Colonic mucosa (tissue), 4 donors: ENCODE measurements around the gene EPHA10. TPM values are rescaled to one million over a fixed set of nuclear protein-coding genes. Genes with fewer than 3 reads are reported as not detected.

Source experiments
- DNase-seq: peaks from one replicate; pipeline ENCODE4 v3.0.0-alpha.2; 2020
- H3K27ac ChIP-seq: fragments of 200-600 bp; one replicate; pipeline ENCODE4 v1.8.0; 2021
- H3K27me3 ChIP-seq: fragments of 200-600 bp; one replicate; pipeline ENCODE4 v1.8.0; 2021
- H3K36me3 ChIP-seq: fragments of 200-600 bp; one replicate; pipeline ENCODE4 v1.8.0; 2021
- H3K4me1 ChIP-seq: fragments of 200-600 bp; one replicate; pipeline ENCODE4 v1.8.0; 2021; ENCODE audit warnings: mild to moderate bottlenecking
- H3K4me3 ChIP-seq: fragments of 200-600 bp; one replicate; pipeline ENCODE4 v1.8.0; 2021
- H3K9ac ChIP-seq, 2 donors: one replicate each; pipeline ENCODE4 v1.7.0; 2013; ENCODE audit warnings: control low read depth in 2 of 2, low read depth in 2 of 2, low read length in 2 of 2
- H3K9me3 ChIP-seq: fragments of 200-600 bp; one replicate; pipeline ENCODE4 v1.8.0; 2021
- intact Hi-C: fragments of 100-400 bp; cut with DNase I; formaldehyde crosslinking; loops from one replicate; pipeline ENCODE4 v1.14.1; 2022
- total RNA-seq, 2 donors: library from RNA; stranded (reverse); fragmentation: NEBNext Ultra II Directional in 1 of 2; extraction: Animal tissue kit (Norgen Biotek cat#: 25700) in 1 of 2; gene quantifications; one replicate each; pipeline ENCODE4 v1.2.1, GENCODE V29; 2021
- TF ChIP-seq, protein P1 (sequence below): fragments of 200-600 bp; IDR thresholded peaks from one replicate; pipeline ENCODE4 v1.8.0; 2022; ENCODE audit warnings: antibody characterized with exemption, mild to moderate bottlenecking
- donor health status: healthy.
- donor health status: DM: no; HTN: no; CAD: no.
- donor health status: DM: no; HTN: no; CAD: no.

Gene EPHA10
- total RNA-seq, result 10 to 100 TPM; 26.1 to 29.6 TPM

DNA sequence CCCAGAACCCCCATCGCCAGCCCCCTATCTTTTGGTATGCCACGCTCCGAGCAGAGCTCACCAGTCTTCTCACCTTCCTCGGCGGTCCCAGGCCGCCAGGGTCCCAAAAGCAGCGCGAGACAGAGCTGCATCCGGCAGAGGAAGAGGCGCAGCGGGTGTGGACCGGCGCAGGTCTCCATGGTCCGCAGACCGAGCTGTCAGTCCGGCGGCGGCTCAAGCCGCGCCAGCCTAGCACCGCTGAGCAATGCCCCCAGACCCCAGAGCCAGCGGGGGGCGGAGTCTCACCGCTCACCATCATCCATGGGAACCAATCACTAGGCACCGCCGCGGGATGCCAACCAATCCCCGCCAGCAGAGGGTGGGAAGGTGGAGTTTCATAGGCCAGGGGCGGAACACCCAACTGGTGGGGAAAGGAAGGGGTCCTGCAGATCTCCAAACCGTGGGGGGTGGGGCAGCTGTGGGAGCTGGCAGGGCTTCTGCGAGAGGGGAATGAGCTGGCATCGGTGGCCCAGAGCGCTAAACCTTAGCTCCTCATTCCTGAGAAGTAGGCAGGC lies at the start of gene EPHA10:
EPHA10 (minus strand) TSS at position 233 of the 554 bp plus-strand sequence; CDS start at position 179, 54 bp downstream.
- peaks cover 4% of the 10 kb centered on the region for H3K4me1 ChIP-seq
- peaks cover 37% of the 10 kb centered on the region for H3K27me3 ChIP-seq
- H3K9me3 ChIP-seq, result no peaks in the 10 kb centered on the region
- TF ChIP-seq, protein P1, sequence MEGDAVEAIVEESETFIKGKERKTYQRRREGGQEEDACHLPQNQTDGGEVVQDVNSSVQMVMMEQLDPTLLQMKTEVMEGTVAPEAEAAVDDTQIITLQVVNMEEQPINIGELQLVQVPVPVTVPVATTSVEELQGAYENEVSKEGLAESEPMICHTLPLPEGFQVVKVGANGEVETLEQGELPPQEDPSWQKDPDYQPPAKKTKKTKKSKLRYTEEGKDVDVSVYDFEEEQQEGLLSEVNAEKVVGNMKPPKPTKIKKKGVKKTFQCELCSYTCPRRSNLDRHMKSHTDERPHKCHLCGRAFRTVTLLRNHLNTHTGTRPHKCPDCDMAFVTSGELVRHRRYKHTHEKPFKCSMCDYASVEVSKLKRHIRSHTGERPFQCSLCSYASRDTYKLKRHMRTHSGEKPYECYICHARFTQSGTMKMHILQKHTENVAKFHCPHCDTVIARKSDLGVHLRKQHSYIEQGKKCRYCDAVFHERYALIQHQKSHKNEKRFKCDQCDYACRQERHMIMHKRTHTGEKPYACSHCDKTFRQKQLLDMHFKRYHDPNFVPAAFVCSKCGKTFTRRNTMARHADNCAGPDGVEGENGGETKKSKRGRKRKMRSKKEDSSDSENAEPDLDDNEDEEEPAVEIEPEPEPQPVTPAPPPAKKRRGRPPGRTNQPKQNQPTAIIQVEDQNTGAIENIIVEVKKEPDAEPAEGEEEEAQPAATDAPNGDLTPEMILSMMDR, result no peak
- DNase-seq, result peak; percentile 17
- intact Hi-C loops, result no loop called here
- H3K9ac ChIP-seq, result no peak within 1 kb of the TSS
- H3K27ac ChIP-seq, result no peak within 1 kb of the TSS
- no peak within 1 kb of the TSS for H3K4me3 ChIP-seq
- no peaks in the 10 kb centered on the region for H3K36me3 ChIP-seq

DNA sequence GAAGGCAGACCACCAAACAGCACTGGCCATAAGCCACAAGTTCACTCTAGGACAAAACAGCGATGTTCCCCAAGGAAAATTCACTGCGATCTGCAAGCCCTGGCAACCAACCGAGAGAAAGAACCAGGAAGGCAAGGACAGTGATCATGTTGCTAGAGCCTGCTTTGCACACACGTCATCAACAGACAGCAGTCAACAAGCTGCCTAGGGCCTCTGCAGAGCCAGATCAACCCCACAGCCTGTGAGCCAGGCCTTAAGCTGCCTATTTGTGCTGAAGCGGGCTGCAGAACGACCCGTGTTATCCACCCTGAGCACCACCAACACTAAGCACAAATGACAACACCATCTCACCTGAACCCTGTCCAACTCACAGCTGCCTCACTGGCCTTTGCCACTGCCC lies 49.3 kb upstream of the EPHA10 start:
- H3K4me3 ChIP-seq, result no peak overlapping the region
- H3K4me1 ChIP-seq, result peaks cover 2% of the 10 kb centered on the region
- no peak for DNase-seq
- TF ChIP-seq, protein P1, result no peak
- H3K27ac ChIP-seq, result no peak overlapping the region
- intact Hi-C loops, result loop anchor here (5.0 kb wide), 2 partner anchors 43 to 122 kb away; partner anchors contain the start of genes CDCA8 and MTF1
- no peak overlapping the region for H3K9ac ChIP-seq
- no peaks in the 10 kb centered on the region for H3K27me3 ChIP-seq
- no peaks in the 10 kb centered on the region for H3K36me3 ChIP-seq
- H3K9me3 ChIP-seq, result no peaks in the 10 kb centered on the region

DNA sequence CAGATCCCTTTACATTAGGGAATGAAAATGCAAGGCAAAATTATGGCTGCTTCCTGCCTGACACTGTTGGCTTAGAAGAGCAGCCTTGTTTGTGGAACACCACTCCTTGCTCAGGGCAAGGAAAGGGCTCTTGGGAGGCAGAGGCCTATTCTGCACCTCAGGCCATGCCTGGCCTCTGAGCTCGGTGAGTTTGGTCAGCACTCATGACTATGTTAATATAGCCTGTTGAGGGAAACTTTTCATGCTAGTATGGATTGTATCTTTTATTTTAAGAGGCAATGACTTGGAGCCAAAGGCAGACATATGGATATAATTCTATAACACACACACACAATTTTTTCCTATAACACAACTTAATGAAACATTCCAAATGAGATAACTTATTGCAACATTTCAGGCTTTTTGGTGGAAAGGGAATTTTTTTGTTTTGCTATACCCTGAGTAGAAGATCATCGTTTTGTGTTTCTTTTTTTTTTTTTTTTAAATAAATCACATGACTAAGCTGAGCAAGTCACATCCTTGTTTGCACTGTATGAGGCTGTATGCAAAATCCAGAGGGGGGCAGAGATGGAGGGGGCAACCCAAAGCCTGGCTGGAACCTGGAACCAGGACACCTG lies 48.7 kb upstream of the EPHA10 start:
- Histone ChIP-seq H3K4me1 (peaks cover 5% of the 10 kb centered on the region), H3K9ac (no peak overlapping the region), H3K36me3 (no peaks in the 10 kb centered on the region), H3K27ac (no peak overlapping the region), H3K9me3 (no peaks in the 10 kb centered on the region), H3K4me3 (no peak overlapping the region), H3K27me3 (no peaks in the 10 kb centered on the region)
- intact Hi-C loops, result loop anchor here (5.0 kb wide), 2 partner anchors 44 to 121 kb away; partner anchors contain the start of genes CDCA8 and MTF1
- DNase-seq, result no peak
- TF ChIP-seq, protein P1, result no peak

DNA sequence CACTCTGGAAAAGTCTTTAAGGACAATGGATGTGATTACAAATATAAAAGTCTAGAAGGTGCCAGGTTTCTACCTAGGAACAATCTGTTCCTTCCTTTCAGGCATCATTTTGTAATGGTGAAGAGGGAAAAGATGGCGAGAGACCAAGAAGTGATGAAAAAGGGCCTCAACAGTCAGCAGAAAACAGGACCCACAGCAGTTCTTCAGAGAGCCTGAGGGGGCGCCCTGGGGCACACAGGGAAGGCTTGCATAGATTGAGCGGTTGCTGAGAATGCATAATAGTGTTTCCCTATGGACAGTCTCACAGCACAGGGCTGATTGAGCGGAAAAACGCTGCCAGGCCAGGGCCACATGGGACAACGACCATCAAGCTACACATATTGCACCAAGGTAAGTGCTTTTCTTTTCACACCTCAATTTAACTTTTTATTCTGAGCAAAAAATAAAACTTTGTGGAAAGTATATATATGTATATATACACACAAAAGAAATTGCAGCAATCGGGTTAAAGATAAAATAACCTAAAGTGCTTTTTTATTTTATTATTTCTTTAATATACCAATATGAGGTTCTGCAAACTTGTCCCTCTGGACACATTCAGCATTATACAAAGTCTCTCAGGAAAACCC lies 46.2 kb upstream of the EPHA10 start:
- H3K27ac ChIP-seq, result no peak overlapping the region

DNA sequence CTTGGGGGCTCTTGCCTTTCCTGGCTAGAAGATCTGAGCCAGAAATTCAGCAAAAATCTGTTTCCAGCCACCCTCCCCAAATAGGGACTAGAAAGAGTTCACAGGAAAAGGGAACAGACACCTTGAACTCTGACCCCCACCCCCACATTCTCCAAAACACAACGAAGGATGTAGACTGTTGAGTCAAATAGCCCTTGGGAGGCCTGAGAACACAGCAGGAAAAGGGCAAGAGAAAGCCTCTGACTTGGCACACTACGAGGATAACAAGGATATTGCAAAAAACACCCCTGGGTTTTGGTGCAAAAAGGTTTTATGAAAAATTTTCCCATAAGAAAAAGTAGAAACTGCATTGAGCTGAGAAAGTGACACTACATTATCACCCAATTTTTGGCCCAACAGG lies 45.0 kb upstream of the EPHA10 start:
- no peaks in the 10 kb centered on the region for H3K27me3 ChIP-seq
- intact Hi-C loops, result loop anchor here (5.0 to 10.0 kb wide), 3 partner anchors 47 to 118 kb away; partner anchors contain the start of genes CDCA8 and MTF1
- H3K36me3 ChIP-seq, result peaks cover 9% of the 10 kb centered on the region
- H3K9me3 ChIP-seq, result no peaks in the 10 kb centered on the region
- TF ChIP-seq, protein P1, result no peak
- H3K9ac ChIP-seq, result no peak overlapping the region
- peaks cover 12% of the 10 kb centered on the region for H3K4me1 ChIP-seq
- no peak for DNase-seq
- no peak overlapping the region for H3K4me3 ChIP-seq
- no peak overlapping the region for H3K27ac ChIP-seq

More for the DNA sequence above, 46.2 kb upstream of the EPHA10 start:
- no peak overlapping the region for H3K4me3 ChIP-seq
- no peaks in the 10 kb centered on the region for H3K36me3 ChIP-seq
- no peaks in the 10 kb centered on the region for H3K9me3 ChIP-seq
- H3K4me1 ChIP-seq, result peaks cover 12% of the 10 kb centered on the region
- TF ChIP-seq, protein P1, result peak; percentile 88
- peak; percentile 67 for DNase-seq
- no peaks in the 10 kb centered on the region for H3K27me3 ChIP-seq
- intact Hi-C loops, result loop anchor here (5.0 kb wide), 2 partner anchors 46 to 119 kb away; partner anchors contain the start of genes CDCA8 and MTF1
- H3K9ac ChIP-seq, result no peak overlapping the region
